Measurements from ENCODE around the gene CD151.

CD151 gene

DNA sequence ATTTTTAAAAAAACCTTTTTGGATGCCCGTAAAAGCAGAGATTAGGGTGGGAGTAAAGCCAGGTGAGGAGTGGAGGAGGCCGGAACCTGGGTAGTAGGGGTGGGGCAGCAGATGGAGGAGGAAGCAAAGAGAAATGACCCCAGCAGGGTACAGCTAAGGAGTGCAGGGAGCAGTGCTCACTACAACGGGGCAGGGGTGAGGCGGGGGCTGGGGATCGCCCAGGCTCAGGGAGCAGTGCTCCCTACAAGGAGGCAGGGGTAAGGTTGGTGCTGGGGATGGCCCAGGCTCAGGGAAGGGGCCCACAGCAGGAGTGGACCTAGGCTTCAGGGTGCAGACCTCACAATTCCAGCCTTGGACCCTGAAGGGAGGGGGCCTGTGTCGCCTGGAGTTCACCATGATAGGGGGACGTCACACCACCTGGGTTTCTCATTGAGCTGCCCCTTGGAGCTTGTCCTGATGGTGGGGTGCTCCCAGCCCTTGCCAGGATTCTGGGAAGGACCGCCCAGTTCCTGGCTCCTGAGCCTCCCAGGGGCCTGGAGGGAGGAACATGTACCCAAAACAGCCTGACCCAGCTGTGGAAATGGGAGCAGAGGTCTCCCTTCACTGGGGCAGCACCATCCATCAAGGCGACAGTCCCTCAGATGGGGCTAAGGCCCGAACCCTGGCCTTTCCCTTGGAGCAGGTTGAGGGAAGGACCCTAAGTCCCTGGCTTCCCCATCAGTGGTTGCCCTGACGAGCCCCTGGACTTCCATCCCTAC is 16.9 kb upstream of the CD151 start:
- no peak for DNase-seq

DNA sequence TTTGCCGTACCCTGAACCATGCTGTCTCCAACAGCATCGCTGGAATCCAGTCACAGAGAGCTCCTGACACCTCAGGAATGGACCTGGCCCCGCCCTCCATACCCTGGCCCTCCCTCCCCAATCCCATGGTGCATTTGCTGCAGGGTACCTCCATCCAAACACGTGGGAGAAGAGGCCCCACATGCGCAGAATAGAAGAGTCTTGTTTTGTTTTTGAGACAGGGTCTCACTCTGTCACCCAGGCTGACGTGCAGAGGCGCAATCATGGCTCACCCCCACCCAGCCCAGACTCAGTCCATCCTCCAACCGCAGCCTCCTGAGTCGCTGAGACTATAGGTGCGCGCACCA is 16.3 kb upstream of the CD151 start:
- DNase-seq, result no peak

DNA sequence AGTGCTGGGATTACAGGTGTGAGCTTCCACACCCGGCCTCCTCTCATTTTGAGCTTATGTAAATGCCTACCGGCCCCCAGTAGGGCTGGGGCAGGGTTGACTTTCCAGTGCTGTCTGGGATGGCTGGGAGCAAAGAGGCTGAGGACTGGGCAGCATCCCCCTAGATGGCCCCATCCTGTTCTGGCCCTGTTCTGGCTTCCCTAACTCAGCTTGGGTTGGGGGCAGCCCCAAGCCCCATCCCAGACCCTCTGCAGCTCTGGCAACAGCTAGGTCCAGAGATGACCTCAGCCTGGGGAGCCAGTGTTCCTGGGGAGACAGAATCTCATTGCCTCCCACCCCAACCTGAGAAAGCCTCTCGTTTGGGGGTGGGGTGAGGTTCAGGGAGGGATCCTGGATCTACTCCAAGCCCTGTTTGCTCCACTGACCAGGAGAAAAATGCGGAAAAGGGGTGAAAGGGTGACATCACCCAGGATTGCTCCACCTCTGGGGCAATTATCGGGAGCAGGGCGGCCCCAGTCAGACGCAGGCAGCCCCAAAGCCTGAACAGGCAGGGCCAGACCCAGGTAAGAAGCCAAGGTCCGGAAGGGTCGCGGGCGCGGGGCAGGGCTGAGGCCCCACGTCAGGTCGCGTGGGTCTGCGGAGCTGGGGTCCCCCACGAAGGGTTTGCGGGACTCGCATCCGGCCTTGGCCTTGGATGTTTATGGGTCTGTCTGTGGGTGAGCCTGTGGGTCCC is 14.2 kb upstream of the CD151 start, which contains the start of gene PNPLA2:
PNPLA2 (plus strand) TSS at position 519 of the 733 bp plus-strand sequence. CDS start 805 bp downstream, outside the sequence.
- no peak for DNase-seq

DNA sequence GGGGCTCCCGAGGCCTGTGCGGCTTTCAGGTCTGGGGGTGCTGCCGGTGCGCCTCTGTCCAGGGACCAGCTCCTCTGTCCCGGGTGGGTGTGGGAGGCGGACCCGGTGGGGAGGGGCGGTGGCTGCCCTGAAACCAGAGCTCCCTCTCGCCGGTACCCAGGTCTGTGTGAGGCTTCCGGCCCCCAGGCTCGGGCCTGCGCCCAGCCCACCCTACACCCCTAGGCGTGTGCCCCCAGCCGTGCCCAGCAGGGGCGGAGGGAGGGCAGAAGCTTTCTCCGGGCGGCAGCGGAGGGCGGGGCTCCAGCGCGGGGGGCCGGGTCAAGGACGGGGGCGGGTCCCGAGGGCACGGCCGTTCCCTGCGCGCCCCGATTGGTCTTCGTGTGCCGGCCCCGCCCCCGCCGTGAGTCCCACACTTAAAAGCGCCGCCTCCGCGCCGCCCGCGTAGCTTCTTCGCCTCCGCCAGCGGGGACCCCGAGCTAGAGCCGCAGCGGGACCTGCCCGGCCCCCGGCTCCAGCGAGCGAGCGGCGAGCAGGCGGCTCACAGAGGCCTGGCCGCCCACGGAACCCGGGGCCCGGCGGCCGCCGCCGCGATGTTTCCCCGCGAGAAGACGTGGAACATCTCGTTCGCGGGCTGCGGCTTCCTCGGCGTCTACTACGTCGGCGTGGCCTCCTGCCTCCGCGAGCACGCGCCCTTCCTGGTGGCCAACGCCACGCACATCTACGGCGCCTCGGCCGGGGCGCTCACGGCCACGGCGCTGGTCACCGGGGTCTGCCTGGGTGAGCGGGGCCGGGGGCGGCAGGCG is 13.4 kb upstream of the CD151 start:
- DNase-seq, result peak; percentile 85 to 92

DNA sequence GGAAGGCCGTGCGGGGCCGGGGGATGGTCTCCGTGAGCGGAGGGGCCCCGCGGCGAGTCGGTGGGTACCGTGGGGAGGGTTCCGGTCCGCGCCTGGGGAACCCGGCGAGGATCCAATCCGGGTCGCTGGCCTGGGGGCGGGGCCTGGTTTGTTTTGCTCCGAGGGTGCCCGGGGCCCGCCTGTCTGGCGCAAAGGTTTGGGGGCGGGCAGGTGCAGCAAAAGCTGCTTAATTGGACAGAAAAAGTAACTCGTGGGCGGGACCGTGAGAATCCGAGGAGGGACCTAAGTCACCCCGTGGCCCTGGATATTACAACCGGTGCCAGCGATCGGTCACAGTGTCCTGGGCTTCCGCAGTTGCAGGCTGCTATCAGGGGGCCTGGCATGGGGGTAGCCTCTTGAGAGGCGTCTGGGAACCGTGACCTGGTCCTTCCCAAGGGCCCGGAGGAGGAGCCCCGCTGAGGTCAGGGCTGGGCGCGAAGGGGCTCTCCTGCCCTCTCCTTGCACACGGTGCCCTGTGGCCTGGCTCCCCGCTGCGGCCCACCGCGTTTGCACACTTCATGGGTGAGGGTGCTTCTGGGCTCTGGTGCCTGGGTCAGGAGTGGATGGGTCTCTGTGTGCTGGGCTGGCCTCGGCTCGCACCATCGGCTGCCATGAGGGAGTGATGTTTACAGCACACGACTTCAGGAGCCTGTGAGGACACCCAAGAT is 12.7 kb upstream of the CD151 start:
- DNase-seq, result peak; percentile 16 to 40

DNA sequence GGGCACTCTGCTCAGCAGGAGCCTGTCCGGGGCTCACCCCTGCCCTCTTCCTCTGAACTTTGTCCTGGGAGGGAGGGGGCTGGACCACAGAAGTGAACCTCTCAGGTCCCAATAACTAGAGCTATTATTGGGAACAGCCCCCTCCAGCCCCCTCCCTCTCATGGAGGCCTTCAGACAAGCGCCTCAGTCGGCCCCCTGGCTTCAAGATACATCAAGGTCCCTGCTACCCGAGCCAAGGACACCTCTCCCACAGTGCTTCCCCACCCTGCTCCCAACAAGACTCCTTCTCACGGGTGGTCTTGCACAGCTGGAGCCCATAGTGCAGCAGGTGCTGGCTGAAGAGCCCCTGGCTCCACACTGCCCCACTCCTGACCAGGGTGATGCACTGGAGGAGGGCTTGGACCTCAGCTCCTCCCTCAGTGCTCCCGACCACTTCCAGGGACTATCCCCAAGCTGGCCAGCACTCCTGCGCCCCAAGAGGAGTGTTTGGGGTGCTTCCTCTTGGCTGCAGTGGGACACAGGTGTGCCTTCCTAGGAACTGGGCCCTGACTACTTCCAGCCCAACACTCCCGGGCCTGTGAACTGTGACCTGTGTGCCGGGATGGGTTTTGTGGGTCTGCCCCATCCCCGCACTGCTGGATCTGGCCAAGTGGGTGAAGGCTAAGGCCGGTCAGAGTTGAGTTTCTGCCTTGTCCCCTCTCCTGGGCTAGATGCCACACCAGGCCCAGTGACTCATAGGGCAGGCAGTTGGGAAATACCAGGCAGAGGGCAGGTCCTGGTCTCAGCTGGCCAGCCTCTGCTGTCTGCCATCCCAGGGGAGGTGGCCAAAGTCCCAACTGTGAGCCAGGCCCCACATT is 11.9 kb upstream of the CD151 start:
- DNase-seq, result peak in 1 of 2 donors; percentile 32

DNA sequence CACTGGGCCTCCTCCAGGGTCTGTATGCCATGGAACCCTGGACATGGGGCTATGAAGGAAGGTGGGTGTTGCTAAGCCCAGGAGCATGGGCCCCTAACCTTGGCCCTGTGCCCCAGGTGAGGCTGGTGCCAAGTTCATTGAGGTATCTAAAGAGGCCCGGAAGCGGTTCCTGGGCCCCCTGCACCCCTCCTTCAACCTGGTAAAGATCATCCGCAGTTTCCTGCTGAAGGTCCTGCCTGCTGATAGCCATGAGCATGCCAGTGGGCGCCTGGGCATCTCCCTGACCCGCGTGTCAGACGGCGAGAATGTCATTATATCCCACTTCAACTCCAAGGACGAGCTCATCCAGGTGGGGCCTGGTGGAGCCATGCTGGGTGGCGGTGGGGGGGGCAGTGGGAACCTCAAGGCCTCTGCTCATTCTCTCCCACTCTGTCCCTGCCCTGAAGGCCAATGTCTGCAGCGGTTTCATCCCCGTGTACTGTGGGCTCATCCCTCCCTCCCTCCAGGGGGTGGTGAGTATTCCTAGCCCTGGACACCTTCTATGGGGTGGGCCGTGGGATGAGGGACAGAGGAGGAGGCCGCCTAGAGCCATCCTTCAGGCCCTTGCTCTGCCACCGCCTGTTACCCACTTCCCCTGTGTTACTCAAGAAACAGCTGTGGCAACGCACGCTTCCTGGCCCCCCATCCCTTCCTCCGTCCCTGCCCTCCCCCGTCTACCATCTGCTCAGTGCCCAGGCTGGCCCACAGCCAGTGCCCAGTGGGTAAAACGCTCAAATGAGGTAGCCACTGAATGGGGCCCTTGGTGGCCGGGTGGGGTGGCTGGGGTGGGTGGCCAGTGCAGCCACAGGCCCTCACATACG is 11.0 kb upstream of the CD151 start:
- no peak for DNase-seq

DNA sequence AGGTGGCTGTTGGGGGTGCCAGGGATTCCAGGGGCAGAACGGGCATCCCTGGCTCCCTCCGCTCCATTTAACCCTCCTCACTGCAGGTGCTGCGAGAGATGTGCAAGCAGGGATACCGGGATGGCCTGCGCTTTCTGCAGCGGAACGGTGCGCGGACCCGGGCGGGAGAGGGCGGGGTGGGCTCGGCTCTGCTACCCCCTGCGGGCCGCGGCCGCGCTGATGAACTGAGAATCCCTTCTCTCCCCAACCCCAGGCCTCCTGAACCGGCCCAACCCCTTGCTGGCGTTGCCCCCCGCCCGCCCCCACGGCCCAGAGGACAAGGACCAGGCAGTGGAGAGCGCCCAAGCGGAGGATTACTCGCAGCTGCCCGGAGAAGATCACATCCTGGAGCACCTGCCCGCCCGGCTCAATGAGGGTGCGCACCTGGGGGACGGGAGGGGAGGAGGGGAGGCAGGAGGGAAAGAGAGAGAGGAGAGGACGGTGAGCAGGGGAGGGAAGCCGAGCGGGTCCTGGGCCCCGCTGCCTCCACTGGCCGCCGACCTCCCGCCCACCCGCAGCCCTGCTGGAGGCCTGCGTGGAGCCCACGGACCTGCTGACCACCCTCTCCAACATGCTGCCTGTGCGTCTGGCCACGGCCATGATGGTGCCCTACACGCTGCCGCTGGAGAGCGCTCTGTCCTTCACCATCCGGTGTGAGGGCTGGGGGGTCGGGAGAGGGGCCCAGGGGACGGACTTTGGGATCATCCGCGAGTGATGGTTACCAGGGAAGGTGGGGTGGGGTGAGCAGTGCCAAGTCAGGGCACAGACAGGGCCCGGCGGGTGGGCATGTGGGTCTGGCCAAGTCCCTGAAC is 9.1 kb upstream of the CD151 start:
- DNase-seq, result no peak

DNA sequence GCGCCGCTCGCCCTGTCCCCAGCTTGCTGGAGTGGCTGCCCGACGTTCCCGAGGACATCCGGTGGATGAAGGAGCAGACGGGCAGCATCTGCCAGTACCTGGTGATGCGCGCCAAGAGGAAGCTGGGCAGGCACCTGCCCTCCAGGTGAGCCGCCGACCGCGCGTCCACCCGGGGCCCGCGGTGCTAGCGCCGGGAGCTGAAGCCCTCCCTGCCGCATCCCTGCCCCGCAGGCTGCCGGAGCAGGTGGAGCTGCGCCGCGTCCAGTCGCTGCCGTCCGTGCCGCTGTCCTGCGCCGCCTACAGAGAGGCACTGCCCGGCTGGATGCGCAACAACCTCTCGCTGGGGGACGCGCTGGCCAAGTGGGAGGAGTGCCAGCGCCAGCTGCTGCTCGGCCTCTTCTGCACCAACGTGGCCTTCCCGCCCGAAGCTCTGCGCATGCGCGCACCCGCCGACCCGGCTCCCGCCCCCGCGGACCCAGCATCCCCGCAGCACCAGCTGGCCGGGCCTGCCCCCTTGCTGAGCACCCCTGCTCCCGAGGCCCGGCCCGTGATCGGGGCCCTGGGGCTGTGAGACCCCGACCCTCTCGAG is 8.4 kb upstream of the CD151 start:
- DNase-seq, result peak in 1 of 2 donors; percentile 48

DNA sequence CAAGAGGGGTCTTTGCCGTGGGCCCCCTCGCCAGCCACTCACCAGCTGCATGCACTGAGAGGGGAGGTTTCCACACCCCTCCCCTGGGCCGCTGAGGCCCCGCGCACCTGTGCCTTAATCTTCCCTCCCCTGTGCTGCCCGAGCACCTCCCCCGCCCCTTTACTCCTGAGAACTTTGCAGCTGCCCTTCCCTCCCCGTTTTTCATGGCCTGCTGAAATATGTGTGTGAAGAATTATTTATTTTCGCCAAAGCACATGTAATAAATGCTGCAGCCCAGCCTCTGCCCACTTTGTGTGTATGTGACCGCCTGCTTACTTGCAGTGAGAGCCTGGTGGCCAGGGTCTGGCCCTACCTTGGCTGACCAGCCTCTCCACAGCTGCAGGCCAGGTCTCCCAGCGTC is 7.8 kb upstream of the CD151 start:
- no peak for DNase-seq

DNA sequence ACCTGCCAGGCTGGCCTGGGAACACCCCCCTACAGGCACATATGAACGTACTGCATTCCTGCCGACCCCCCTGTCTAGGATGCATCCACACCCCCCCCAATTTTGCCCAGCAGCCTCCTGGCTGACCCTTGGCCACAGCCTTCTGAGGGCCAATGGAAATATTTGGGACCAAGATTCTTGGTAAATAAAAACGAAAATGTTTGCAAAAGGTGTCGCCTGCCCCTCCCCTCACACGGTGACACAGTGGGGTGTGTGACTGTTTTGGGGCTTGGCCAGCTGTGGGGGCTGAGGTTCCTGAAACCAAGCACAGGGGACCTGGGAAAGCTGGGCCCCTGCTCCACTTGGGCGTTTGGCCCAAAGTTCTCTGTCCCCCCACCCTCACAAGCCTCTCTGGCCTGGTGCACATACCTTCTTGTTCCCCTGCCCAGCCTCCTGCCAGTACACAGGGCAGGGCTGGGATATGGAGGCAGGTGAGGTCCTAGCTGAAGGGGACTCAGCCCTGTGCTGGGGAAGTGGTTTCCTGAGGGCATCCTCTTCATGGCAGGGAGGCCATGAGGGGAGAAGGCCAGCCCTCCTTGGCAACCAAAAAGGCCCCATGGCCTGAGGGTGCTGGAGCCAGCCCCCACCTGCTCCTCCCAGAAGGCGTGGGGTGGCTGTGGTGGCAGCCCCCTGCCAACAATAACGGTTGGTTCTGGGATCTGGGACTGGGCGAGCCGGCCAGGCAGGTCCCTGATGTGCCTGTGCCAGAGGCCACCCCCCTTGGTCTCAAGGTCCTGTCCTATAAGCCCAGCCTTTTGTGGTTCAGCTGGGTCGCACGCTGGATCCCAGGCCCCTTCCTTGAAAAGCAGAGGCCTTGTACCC is 7.2 kb upstream of the CD151 start:
- DNase-seq, result no peak

DNA sequence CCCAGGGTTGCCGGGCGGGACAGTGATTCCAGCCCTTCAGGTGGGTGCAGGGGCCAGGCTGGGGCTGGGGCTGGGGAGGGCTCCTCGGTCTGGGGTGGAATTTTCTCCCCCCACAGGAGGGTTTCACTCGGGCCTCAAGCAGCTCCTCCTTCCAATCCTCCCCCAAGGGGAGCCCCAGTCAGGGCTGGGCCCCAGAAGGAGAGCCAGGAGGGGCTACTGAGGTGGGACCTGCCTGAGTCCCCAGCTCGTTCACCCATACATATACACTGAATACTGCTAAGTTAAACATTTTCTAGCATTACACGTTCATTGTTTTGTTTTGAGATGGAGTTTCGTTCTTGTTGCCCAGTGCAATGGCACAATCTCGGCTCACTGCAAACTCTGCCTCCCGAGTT is 6.5 kb upstream of the CD151 start:
- no peak for DNase-seq

DNA sequence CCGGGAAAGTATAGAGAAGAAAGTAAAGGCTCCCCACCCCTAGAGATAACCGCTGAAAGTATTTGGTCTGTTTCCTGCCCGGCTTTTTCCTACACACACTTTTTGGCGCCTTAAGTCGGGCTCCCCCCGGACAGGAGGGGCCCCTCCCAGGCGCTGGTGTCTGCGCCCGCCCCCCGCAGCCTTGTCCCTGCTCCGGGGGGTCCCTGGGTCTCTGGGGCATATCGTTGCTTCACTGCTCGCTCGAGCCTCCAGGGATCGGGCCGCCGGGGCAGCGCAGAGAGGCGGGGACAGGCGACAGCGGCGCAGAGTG is 6.0 kb upstream of the CD151 start:
- no peak for DNase-seq

DNA sequence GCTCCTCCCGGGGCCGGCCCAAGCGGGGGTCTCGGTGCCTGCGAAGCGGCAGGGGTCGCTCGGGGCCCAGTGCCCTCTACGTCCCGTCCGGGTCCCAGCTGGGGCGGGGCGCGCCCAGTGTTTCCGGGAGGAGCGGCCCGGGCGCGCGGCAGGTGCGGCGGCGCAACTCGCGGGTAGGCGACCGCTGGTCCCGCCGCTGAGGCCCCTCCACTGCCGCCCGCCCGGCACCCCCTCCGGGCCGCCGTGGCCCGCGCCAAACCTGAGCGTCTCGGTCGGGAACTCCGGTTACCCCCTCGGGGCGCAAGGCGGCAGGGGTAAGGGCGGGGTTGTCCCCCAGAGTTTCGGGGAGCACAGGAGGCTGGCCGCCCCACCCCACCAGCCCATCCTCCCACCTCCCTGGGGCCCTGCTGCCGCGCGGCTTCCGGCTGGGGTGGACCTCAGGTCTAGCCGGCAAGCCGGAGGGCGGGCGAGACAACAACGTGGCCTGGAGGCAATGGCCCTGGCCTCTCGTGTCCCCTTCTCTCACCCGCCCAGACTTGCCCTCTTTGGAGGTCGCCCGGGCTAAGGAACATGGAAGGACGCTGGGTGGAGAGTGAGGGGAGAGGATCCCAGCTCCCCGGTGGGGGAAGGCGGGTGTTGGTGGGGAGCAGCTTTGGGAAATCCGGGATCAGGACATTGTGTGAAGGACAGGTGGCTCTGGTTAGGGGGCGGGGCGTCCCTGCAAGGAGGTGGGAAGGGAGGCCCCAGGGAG is 5.4 kb upstream of the CD151 start:
- no peak for DNase-seq

DNA sequence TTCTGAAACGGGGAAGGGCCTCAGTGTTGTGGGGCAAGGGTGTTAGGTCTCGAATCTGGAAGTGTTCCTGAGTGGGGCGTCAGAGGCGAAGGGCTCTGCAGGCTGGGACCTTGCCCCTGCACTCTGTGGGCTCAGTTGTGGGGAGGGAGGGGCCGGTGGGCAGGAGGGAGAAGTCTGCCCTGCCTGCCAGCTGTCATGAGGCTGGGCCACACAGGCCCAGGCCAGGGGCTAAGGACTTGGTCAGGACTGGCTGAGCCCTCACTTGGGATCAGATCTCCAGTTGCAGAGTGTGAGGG is 4.9 kb upstream of the CD151 start, which contains the start of gene CRACR2B:
CRACR2B (plus strand) TSS at position 23 of the 296 bp plus-strand sequence. CDS start 689 bp downstream, outside the sequence.
- no peak for DNase-seq

DNA sequence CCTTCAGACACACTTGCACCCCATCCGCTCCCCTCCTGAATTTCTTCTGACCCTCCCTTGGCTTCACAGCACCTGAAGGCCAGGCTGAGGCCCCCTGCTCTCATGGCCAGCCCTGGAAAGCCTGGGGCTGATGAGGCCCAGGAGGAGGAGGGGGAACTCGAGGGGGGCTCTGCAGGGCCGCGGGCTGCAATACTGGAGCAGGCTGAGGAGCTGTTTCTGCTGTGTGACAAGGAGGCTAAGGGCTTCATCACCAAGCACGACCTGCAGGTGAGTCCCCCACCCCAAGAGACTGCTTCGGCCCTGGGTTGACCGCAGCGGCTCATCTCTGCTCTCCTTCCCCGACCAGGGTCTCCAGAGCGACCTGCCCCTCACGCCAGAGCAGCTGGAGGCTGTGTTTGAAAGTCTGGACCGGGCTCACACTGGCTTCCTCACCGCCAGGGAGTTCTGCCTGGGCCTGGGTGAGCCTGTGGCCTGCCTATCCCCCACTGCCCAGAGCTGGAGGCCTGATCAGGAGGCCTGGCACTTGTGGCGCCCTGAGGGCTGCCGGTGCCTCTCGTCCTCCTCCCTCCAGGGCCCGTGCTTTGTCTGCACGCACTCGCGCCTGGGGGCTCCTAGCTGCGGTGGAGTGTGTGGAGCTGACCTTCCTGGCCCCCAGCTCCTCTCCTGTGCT is 4.1 kb upstream of the CD151 start:
- DNase-seq, result no peak

DNA sequence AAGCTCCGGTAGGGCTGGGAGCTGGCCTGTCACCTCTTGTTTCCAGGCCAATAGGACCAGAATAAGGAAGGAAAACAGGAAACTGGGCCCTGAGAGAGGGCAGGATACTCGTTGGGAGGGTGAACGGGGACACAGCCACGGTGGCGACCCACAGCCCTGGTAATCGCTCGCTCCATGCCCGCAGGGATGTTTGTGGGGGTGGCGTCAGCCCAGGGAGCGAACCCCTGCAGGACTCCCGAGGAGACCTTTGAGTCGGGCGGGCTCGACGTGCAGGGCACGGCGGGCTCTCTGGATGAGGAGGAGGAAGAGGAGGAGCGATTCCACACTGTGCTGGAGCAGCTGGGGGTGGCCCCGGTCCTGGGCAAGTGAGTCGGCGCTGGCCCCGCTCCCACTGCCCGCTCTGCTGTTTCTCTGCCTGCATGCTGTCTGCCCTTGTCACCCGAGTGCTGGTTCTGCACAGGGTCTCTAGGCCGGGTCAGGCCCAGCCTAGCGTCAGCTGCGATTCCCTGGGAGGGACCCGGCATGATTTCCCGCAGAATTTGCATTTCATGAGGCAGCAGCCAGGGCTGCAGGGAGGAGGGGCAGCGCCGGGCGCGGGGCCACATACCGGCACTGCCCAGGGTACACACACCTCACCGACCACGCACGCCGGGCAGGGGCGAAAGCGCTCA is 3.4 kb upstream of the CD151 start:
- no peak for DNase-seq
